NCI-H1694 (cell line): ENCODE results near the gene KCNJ14.

Source experiments
- DNase-seq: peaks from one replicate; lab custom pipeline; 2025; lab: John Stamatoyannopoulos, UW

KCNJ14 gene

GRCh38 chr19:48445606-48446481 is 9.5 kb upstream of the KCNJ14 start, which contains the start of gene GRWD1:
Gene GRWD1, plus strand, starts transcription at chr19:48445983. Its CDS starts 23 bp downstream, at chr19:48446006.
- peak; percentile 99 for DNase-seq

DNA sequence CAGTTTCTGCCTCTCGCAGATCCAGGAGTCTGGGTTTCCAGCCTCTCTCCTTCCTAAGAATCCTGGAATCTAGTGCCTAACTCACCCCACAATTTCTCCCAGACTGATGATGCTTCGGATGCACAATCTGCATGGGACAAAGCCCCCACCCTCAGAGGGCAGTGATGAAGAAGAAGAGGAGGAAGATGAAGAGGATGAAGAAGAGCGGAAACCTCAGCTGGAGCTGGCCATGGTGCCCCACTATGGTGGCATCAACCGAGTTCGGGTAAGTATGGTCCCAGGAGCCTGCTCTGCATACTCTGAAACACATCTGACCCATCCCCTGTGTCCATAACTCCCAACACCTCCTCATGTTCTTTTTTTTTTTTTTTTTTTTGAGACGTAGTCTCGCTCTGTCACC is 8.8 kb upstream of the KCNJ14 start:
- no peak for DNase-seq

DNA sequence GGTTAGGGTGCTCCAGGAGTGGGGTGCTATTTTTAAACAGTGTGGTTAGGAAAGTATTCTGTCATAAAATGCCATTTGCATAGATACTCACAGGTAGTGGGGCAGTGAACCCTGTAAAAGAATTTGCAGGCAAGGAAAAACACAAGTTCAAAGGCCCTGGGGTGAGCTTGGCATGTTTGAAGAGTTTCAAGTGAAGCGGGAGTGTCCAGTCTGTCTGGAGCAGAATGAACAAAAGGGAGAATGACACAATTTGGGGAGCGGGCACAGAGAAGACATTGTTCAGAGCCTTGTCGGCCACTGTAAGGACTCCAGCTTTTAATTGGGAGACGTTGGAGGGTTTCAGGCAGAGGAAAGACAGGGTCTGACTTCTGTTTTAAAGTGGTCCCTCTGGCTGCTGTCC is 6.8 kb upstream of the KCNJ14 start:
- DNase-seq, result no peak

DNA sequence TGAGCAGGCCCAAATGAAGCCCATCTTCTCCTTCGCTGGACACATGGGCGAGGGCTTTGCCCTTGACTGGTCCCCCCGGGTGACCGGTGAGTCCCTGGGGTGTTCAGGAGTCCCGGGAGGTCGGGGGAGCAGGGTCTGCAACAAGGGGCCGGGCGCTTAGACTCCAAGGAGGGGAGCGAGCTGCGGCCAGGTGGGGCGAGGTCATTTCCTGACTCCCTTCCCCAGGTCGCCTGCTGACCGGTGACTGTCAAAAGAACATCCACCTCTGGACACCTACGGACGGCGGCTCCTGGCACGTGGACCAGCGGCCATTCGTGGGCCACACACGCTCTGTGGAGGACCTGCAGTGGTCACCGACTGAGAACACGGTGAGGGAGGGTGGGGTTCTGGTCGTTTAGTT is 4.9 kb upstream of the KCNJ14 start:
- DNase-seq, result no peak

DNA sequence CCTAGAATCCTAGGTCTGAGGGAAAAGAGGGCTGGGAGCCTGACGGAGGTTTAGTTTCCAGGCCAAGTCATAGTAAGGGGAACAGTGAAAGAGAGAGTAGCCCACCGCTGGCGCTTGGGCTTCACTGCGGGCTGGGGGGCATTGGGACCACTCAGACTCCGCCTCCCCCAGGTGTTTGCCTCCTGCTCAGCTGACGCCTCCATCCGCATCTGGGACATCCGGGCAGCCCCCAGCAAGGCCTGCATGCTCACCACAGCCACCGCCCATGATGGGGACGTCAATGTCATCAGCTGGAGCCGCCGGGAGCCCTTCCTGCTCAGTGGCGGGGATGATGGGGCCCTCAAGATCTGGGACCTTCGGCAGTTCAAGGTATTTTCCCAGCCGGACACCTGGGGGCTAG is 4.5 kb upstream of the KCNJ14 start:
- no peak for DNase-seq

DNA sequence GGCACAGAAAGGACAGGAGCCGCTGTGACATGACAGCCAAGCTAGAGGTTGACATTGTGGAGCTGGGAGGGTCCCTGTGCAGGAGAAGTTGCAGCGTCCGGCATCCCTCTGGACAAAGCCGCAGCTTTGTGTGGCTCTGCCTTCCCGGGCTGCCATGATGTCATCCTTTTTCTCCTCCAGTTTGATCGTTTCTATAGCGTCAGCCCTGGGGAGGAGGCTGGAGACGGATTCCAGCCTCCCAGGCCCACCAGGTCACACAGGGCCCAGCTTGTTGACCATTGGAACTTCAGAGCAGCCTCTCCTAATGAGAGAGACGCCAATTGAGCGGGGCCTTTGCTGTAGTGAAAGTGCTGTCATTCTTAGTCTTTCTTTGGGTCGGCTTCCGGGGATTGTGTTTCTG is 3.8 kb upstream of the KCNJ14 start:
- no peak for DNase-seq

GRCh38 chr19:48452289-48453190 is 2.8 kb upstream of the KCNJ14 start:
- no peak for DNase-seq

GRCh38 chr19:48454150-48454730 is 1.1 kb upstream of the KCNJ14 start:
- DNase-seq, result no peak

GRCh38 chr19:48455908-48456562 is 661 bp downstream of the KCNJ14 start:
- no peak for DNase-seq

DNA sequence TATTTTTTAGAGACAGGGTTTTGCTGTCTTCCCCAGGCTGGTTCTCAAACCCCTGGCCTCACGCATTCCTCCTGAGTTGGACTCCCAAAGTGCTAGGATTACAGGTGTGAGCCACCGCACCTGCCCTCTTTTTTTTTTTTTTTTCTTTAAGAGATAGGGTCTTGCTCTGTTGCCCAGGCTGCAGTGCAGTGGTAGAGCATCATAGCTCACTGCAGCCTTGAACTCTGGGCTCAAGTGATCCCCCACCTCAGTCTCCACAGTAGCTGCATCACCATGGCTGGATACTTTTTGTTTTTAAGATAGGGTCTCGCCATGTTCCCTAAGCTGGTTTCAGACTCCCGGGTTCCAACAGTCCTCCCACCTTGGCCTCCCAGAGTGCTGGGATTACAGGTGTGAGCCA is 1.5 kb downstream of the KCNJ14 start:
- DNase-seq, result no peak

DNA sequence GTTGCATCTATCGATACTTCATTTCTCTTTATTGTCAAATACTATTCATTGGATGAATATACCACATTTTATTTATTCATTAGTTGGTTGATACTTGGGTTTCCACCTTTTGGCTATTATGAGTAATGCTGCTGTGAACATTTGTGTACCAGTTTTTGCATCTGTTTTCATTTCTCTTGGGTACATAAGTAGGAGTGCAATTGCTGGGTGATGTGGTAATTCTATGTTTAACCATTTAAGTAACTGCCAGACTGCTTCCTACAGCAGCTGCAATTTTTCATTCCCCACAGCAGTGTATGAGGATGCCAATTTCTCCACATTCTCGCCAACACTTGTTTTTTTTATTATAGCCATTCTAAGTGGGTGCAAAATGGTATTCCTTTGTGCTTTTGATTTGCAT is 2.6 kb downstream of the KCNJ14 start:
- DNase-seq, result no peak

- no peak for DNase-seq
These were observed 6.2 kb downstream of the KCNJ14 start for GRCh38 chr19:48461651-48461981.

GRCh38 chr19:48461982-48462655 is 6.7 kb downstream of the KCNJ14 start:
- no peak for DNase-seq

GRCh38 chr19:48465215-48465614 is 9.8 kb downstream of the KCNJ14 start:
- no peak for DNase-seq

GRCh38 chr19:48466561-48467325 is 11.4 kb downstream of the KCNJ14 start:
- no peak for DNase-seq

- DNase-seq, result peak; percentile 100
These were observed 13.5 kb downstream of the KCNJ14 start for GRCh38 chr19:48468772-48469288.

GRCh38 chr19:48469289-48469881 is 14.0 kb downstream of the KCNJ14 start, which contains the start of gene CYTH2:
Gene CYTH2, plus strand, starts transcription at chr19:48469369. Its CDS starts 139 bp downstream, at chr19:48469508.
- DNase-seq, result peak; percentile 48

- no peak for DNase-seq
These were observed 14.7 kb downstream of the KCNJ14 start for GRCh38 chr19:48469934-48470680.

- no peak for DNase-seq
These were observed 15.5 kb downstream of the KCNJ14 start for GRCh38 chr19:48470856-48471255.
